Right atrium auricular region (tissue), 2 donors: ENCODE measurements around the gene NCOA7. TPM values are rescaled to one million over a fixed set of nuclear protein-coding genes. Genes with fewer than 3 reads are reported as not detected.

Source experiments
- DNase-seq: peaks from one replicate; pipeline ENCODE4 v3.0.0-alpha.2; 2019; ENCODE audit warnings: low spot score
- H3K27ac ChIP-seq, 2 donors: fragments of 200-600 bp; sonication (generic); 1 replicate in 1 of 2; 2 replicates in 1 of 2; pipeline ENCODE4 v1.5.1; 2016 to 2019
- H3K27me3 ChIP-seq, 2 donors: fragments of 200-600 bp; sonication (generic); one replicate each; pipeline versions ENCODE4 v1.5.1 to v1.6.0; 2017 to 2019
- H3K36me3 ChIP-seq: fragments of 200-600 bp; sonication (generic); one replicate; pipeline ENCODE4 v1.5.1; 2016
- H3K4me1 ChIP-seq, 2 donors: fragments of 200-600 bp; sonication (generic); one replicate each; pipeline versions ENCODE4 v1.5.1 to v1.6.0; 2017 to 2019
- H3K4me3 ChIP-seq, 2 donors: fragments of 200-600 bp; sonication (generic); 1 replicate in 1 of 2; 2 replicates in 1 of 2; pipeline ENCODE4 v1.5.1; 2017 to 2019; ENCODE audit warnings: mild to moderate bottlenecking in 1 of 2, moderate library complexity in 1 of 2
- H3K9me3 ChIP-seq, 2 donors: fragments of 200-600 bp; sonication (generic); one replicate each; pipeline ENCODE4 v1.5.1; 2019
- CTCF ChIP-seq, 2 donors: fragments of 200-600 bp; sonication (generic); IDR thresholded peaks; one replicate each; pipeline ENCODE4 v1.5.1; 2019; ENCODE audit warnings: antibody characterized with exemption in 2 of 2
- total RNA-seq, 2 donors: library from RNA; depleted of rRNA; stranded (reverse); fragments of >200 nt; gene quantifications; one replicate each; pipeline ENCODE4 v1.1.0, GENCODE V29; 2016

NCOA7 gene
- total RNA-seq, 2 donors from 2014 or later, result 12.2 to 12.7 TPM

- Histone ChIP-seq H3K27ac (peak within 1 kb of the TSS; percentile 86 to 87), H3K4me1 (peaks cover 0 to 19% of the 10 kb centered on the region in 2 donors), H3K9me3 (no peaks in the 10 kb centered on the region), H3K36me3 (no peaks in the 10 kb centered on the region), H3K27me3 (no peaks in the 10 kb centered on the region), H3K4me3 (peak within 1 kb of the TSS; percentile 66 to 73)
- DNase-seq, result peak; percentile 89
- TF ChIP-seq CTCF (IDR thresholded peaks at IDR 0.05), result peak in 1 of 2 donors; percentile 16
Observed at GRCh38 chr6:125749173-125749864, 41.4 kb upstream of the NCOA7 start, which contains the start of gene HEY2. TSS of gene HEY2 (plus strand) at chr6:125749632. CDS start at chr6:125749777, 145 bp downstream.

GRCh38 chr6:125749865-125750691, 40.7 kb upstream of the NCOA7 start:
- TF ChIP-seq CTCF (IDR thresholded peaks at IDR 0.05), result no peak
- peak overlapping the region; percentile 86 to 87 for H3K27ac ChIP-seq
- peaks cover 0 to 19% of the 10 kb centered on the region in 2 donors for H3K4me1 ChIP-seq
- H3K36me3 ChIP-seq, result no peaks in the 10 kb centered on the region
- no peak for DNase-seq
- peak overlapping the region; percentile 66 to 73 for H3K4me3 ChIP-seq
- H3K9me3 ChIP-seq, result no peaks in the 10 kb centered on the region
- no peaks in the 10 kb centered on the region for H3K27me3 ChIP-seq

DNA sequence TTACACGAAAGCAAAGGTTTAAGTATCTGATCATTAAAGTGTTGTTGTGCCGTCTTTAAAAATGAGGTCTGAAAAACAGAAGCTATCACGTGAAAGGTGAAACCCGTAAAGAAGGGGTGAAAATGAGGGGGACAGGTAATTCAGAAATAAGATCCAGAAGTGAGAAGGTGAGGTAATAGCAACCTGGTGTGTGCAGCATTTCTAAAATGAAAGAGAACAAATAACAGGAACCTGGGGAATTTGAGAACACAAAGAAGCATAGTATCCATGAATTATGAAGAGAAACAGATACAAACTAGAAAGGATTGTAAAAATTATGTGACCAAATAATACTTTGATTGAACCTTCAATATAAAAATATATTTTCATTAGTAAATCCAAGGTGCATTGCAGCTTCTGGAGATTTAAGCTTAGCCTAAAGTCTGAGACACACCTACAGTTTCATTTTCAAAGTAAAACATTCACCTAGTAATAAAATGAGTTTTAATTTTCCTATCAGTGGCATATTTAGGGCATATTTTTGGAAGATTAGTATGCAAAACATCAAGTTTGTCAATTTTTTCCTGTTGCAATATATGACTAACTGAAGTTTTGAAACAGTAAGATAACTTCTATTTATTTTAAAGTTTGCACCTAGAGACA, 39.9 kb upstream of the NCOA7 start:
- DNase-seq, result no peak
- H3K36me3 ChIP-seq, result no peaks in the 10 kb centered on the region
- H3K9me3 ChIP-seq, result no peaks in the 10 kb centered on the region
- H3K4me3 ChIP-seq, result peak overlapping the region in 1 of 2 donors; percentile 73
- no peaks in the 10 kb centered on the region for H3K27me3 ChIP-seq
- H3K27ac ChIP-seq, result peak overlapping the region in 1 of 2 donors; percentile 87
- H3K4me1 ChIP-seq, result peaks cover 0 to 19% of the 10 kb centered on the region in 2 donors
- TF ChIP-seq CTCF (IDR thresholded peaks at IDR 0.05), result no peak

- Histone ChIP-seq H3K27ac (peak overlapping the region; percentile 26 to 87), H3K4me3 (peak overlapping the region in 1 of 2 donors; percentile 73), H3K4me1 (peaks cover 0 to 19% of the 10 kb centered on the region in 2 donors), H3K9me3 (no peaks in the 10 kb centered on the region), H3K36me3 (no peaks in the 10 kb centered on the region), H3K27me3 (no peaks in the 10 kb centered on the region)
- DNase-seq, result no peak
- no peak for TF ChIP-seq CTCF (IDR thresholded peaks at IDR 0.05)
Observed at GRCh38 chr6:125751334-125751916, 39.3 kb upstream of the NCOA7 start.

DNA sequence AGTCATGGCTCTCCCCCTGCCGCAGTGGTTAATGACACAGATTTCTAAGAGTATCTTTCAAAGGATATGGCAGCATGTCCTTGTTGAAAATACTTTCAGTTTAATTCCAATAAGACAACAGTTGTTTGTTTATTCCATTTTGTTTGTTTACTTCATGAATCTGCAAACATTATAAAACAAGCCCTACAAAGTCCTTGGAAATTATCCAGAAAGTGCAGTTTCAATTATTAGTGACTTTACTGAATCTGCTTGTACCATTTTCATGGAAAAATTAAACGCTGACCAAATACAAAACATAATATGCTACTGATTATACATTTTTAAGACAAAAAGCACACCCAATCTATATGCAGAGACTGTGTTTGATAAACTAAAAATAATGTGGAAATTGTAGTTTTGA, 38.0 kb upstream of the NCOA7 start:
- no peak for TF ChIP-seq CTCF (IDR thresholded peaks at IDR 0.05)
- no peak for DNase-seq
- H3K4me1 ChIP-seq, result peaks cover 0 to 13% of the 10 kb centered on the region in 2 donors
- no peaks in the 10 kb centered on the region for H3K9me3 ChIP-seq
- H3K27ac ChIP-seq, result no peak overlapping the region
- H3K4me3 ChIP-seq, result no peak overlapping the region
- no peaks in the 10 kb centered on the region for H3K36me3 ChIP-seq
- no peaks in the 10 kb centered on the region for H3K27me3 ChIP-seq
